ENCODE measurements around the gene OR52E5. TPM values are rescaled to one million over a fixed set of nuclear protein-coding genes. Genes with fewer than 3 reads are reported as not detected.

The OR52E5 gene
- total RNA-seq, 1 experiment from 2014 or later = not detected

GRCh38 chr11:5937868-5938602 is 45.0 kb downstream of the OR52E5 start:
- Histone ChIP-seq H3K27me3 (replicated peaks; ENCODE audit: control insufficient read depth, insufficient read depth, low read length) (no peaks in the 10 kb centered on the region), H3K4me3 (ENCODE audit: low read depth, low read length) (no peak overlapping the region), H3K9me3 (no peaks in the 10 kb centered on the region), H3K36me3 (ENCODE audit: control insufficient read depth, insufficient read depth, low read length) (no peaks in the 10 kb centered on the region), H3K4me1 (no peaks in the 10 kb centered on the region)
- Mint-ChIP-seq H3K9me3 (ENCODE audit: unreplicated experiment) (peaks cover 12% of the 10 kb centered on the region), H3K27me3 (ENCODE audit: insufficient read depth, unreplicated experiment) (peaks cover 4% of the 10 kb centered on the region), H3K36me3 (ENCODE audit: insufficient read depth, unreplicated experiment) (no peaks in the 10 kb centered on the region), H3K27ac (ENCODE audit: unreplicated experiment) (no peak overlapping the region), H3K4me3 (ENCODE audit: unreplicated experiment) (no peak overlapping the region), H3K4me1 (ENCODE audit: low read depth, unreplicated experiment) (no peaks in the 10 kb centered on the region)
- ChIA-PET POLR2A (no interaction called here), CTCF (no interaction called here)
- intact Hi-C loops (cut with micrococcal nuclease; ENCODE audit: unreplicated experiment) = no loop called here
- BruUV-seq (replicated peaks) = no TSS peak
- DNase-seq = no peak
- TF ChIP-seq CTCF (IDR thresholded peaks at IDR 0.05; ENCODE audit: insufficient read depth in 1 of 2, low read depth in 1 of 2, low read length in 1 of 2, severe bottlenecking in 1 of 2, unreplicated experiment in 1 of 2) = no peak

GRCh38 chr11:5938603-5938965 is 45.6 kb downstream of the OR52E5 start:
- CTCF ChIA-PET = no interaction called here
- POLR2A ChIA-PET = no interaction called here
- no peak for DNase-seq
- peaks cover 4% of the 10 kb centered on the region for H3K27me3 Mint-ChIP-seq (ENCODE audit: insufficient read depth, unreplicated experiment)
- H3K27ac Mint-ChIP-seq (ENCODE audit: unreplicated experiment) = no peak overlapping the region
- Histone ChIP-seq H3K36me3 (ENCODE audit: control insufficient read depth, insufficient read depth, low read length) (no peaks in the 10 kb centered on the region), H3K27me3 (replicated peaks; ENCODE audit: control insufficient read depth, insufficient read depth, low read length) (no peaks in the 10 kb centered on the region), H3K4me1 (no peaks in the 10 kb centered on the region), H3K4me3 (ENCODE audit: low read depth, low read length) (no peak overlapping the region), H3K9me3 (no peaks in the 10 kb centered on the region)
- TF ChIP-seq CTCF (IDR thresholded peaks at IDR 0.05; ENCODE audit: insufficient read depth in 1 of 2, low read depth in 1 of 2, low read length in 1 of 2, severe bottlenecking in 1 of 2, unreplicated experiment in 1 of 2) = no peak
- H3K36me3 Mint-ChIP-seq (ENCODE audit: insufficient read depth, unreplicated experiment) = no peaks in the 10 kb centered on the region
- intact Hi-C loops (cut with micrococcal nuclease; ENCODE audit: unreplicated experiment) = no loop called here
- no peaks in the 10 kb centered on the region for H3K4me1 Mint-ChIP-seq (ENCODE audit: low read depth, unreplicated experiment)
- peaks cover 9% of the 10 kb centered on the region for H3K9me3 Mint-ChIP-seq (ENCODE audit: unreplicated experiment)
- no TSS peak for BruUV-seq (replicated peaks)
- no peak overlapping the region for H3K4me3 Mint-ChIP-seq (ENCODE audit: unreplicated experiment)

GRCh38 chr11:5940748-5941147 is 47.7 kb downstream of the OR52E5 start:
- no TSS peak for BruUV-seq (replicated peaks)
- Histone ChIP-seq H3K36me3 (ENCODE audit: control insufficient read depth, insufficient read depth, low read length) (no peaks in the 10 kb centered on the region), H3K27me3 (replicated peaks; ENCODE audit: control insufficient read depth, insufficient read depth, low read length) (no peaks in the 10 kb centered on the region), H3K4me1 (no peaks in the 10 kb centered on the region), H3K9me3 (no peaks in the 10 kb centered on the region), H3K4me3 (ENCODE audit: low read depth, low read length) (no peak overlapping the region)
- Mint-ChIP-seq H3K4me1 (ENCODE audit: low read depth, unreplicated experiment) (no peaks in the 10 kb centered on the region), H3K9me3 (ENCODE audit: unreplicated experiment) (peaks cover 9% of the 10 kb centered on the region), H3K36me3 (ENCODE audit: insufficient read depth, unreplicated experiment) (no peaks in the 10 kb centered on the region), H3K27me3 (ENCODE audit: insufficient read depth, unreplicated experiment) (peaks cover 13% of the 10 kb centered on the region), H3K4me3 (ENCODE audit: unreplicated experiment) (no peak overlapping the region), H3K27ac (ENCODE audit: unreplicated experiment) (no peak overlapping the region)
- DNase-seq = no peak
- ChIA-PET POLR2A (no interaction called here), CTCF (no interaction called here)
- TF ChIP-seq CTCF (IDR thresholded peaks at IDR 0.05; ENCODE audit: insufficient read depth in 1 of 2, low read depth in 1 of 2, low read length in 1 of 2, severe bottlenecking in 1 of 2, unreplicated experiment in 1 of 2) = no peak
- intact Hi-C loops (cut with micrococcal nuclease; ENCODE audit: unreplicated experiment) = no loop called here
